GM19397 (cell line): ENCODE results near the gene C1QL4.

Source experiments
- ATAC-seq: cut with Tn5 transposase; IDR thresholded peaks from one replicate; pipeline ENCODE4 v1.9.1; 2021; ENCODE audit warnings: mild to moderate bottlenecking, moderate library complexity; ENCODE audit not compliant: unreplicated experiment

The C1QL4 gene

GRCh38 chr12:49305762-49306510 is 31.1 kb downstream of the C1QL4 start:
- no peak for ATAC-seq

GRCh38 chr12:49304161-49304560 is 32.8 kb downstream of the C1QL4 start:
- no peak for ATAC-seq

- no peak for ATAC-seq
Observed at GRCh38 chr12:49301760-49302159, 35.2 kb downstream of the C1QL4 start.

GRCh38 chr12:49298160-49298559 is 38.8 kb downstream of the C1QL4 start:
- ATAC-seq = no peak

- no peak for ATAC-seq
Observed at GRCh38 chr12:49297695-49298060, 39.3 kb downstream of the C1QL4 start.

GRCh38 chr12:49296836-49297694 is 39.9 kb downstream of the C1QL4 start:
- no peak for ATAC-seq

GRCh38 chr12:49296034-49296835 is 40.8 kb downstream of the C1QL4 start:
- no peak for ATAC-seq

GRCh38 chr12:49295082-49295936 is 41.7 kb downstream of the C1QL4 start, which contains the start of gene PRPH:
Gene PRPH (plus strand): TSS chr12:49295147. CDS start chr12:49295201, 54 bp downstream.
- no peak for ATAC-seq

GRCh38 chr12:49294804-49295081 is 42.2 kb downstream of the C1QL4 start:
- ATAC-seq = no peak

- ATAC-seq = no peak
Observed at GRCh38 chr12:49294086-49294803, 42.7 kb downstream of the C1QL4 start.

GRCh38 chr12:49293056-49293956 is 43.7 kb downstream of the C1QL4 start:
- no peak for ATAC-seq

GRCh38 chr12:49292729-49293055 is 44.3 kb downstream of the C1QL4 start:
- ATAC-seq = no peak

GRCh38 chr12:49288922-49289555 is 47.9 kb downstream of the C1QL4 start:
- ATAC-seq = no peak

- no peak for ATAC-seq
Observed at GRCh38 chr12:49288412-49288853, 48.6 kb downstream of the C1QL4 start.

- ATAC-seq = no peak
Observed at GRCh38 chr12:49287876-49288275, 49.1 kb downstream of the C1QL4 start.

- ATAC-seq = no peak
Observed at GRCh38 chr12:49284672-49285071, 52.3 kb downstream of the C1QL4 start.

- ATAC-seq = no peak
Observed at GRCh38 chr12:49283541-49284429, 53.2 kb downstream of the C1QL4 start.
